Activated CD4-positive, alpha-beta T cell treated with anti-CD3 and anti-CD28 coated beads for 4 hours (primary cell): ENCODE measurements around the gene TTLL6.

ENCODE experiments used
- DNase-seq, 2 donors: peaks; one replicate each; pipeline ENCODE4 v3.0.0-alpha.2; 2020

The TTLL6 gene

GRCh38 chr17:48735062-48735351 is 82.0 kb downstream of the TTLL6 start:
- DNase-seq, result no peak

- DNase-seq, result no peak
These were observed 82.5 kb downstream of the TTLL6 start for GRCh38 chr17:48734333-48735061.

GRCh38 chr17:48733632-48734328 is 83.2 kb downstream of the TTLL6 start:
- no peak for DNase-seq

GRCh38 chr17:48732688-48733629 is 84.1 kb downstream of the TTLL6 start:
- DNase-seq, result no peak

GRCh38 chr17:48731355-48731754 is 85.7 kb downstream of the TTLL6 start:
- DNase-seq, result no peak

- DNase-seq, result no peak
These were observed 86.8 kb downstream of the TTLL6 start for GRCh38 chr17:48730240-48730550.

- DNase-seq, result no peak
These were observed 87.4 kb downstream of the TTLL6 start for GRCh38 chr17:48729335-48730239.

GRCh38 chr17:48728232-48729231 is 88.5 kb downstream of the TTLL6 start, which contains the start of gene HOXB13:
HOXB13 (minus strand) TSS chr17:48728750; CDS start chr17:48728593, 157 bp downstream.
- peak; percentile 22 to 25 for DNase-seq

- no peak for DNase-seq
These were observed 89.4 kb downstream of the TTLL6 start for GRCh38 chr17:48727415-48728175.

- DNase-seq, result no peak
These were observed 90.1 kb downstream of the TTLL6 start for GRCh38 chr17:48726916-48727286.

GRCh38 chr17:48726114-48726915 is 90.7 kb downstream of the TTLL6 start:
- DNase-seq, result no peak

GRCh38 chr17:48725288-48726064 is 91.6 kb downstream of the TTLL6 start:
- DNase-seq, result no peak

- DNase-seq, result no peak
These were observed 92.1 kb downstream of the TTLL6 start for GRCh38 chr17:48725004-48725287.

- peak; percentile 74 to 80 for DNase-seq
These were observed 92.6 kb downstream of the TTLL6 start for GRCh38 chr17:48724251-48725003.

- no peak for DNase-seq
These were observed 93.4 kb downstream of the TTLL6 start for GRCh38 chr17:48723423-48724250.

GRCh38 chr17:48722915-48723422 is 94.1 kb downstream of the TTLL6 start, which contains the start of gene PRAC2:
PRAC2 (plus strand) TSS chr17:48723185; CDS start chr17:48724411, 1,226 bp downstream.
- no peak for DNase-seq
